GM15510 (cell line): ENCODE results near the gene BRSK2.

Experiments
- POLR2A ChIP-seq: IDR thresholded peaks from 3 replicates; pipeline ENCODE4 v1.6.1; 2011; ENCODE audit warnings: borderline replicate concordance; ENCODE audit not compliant: insufficient read length; ENCODE audit errors: extremely low read depth

BRSK2 gene

GRCh38 chr11:1461826-1462697 lies 72.3 kb downstream of the BRSK2 start:
- TF ChIP-seq POLR2A = no peak

GRCh38 chr11:1462698-1462975 lies 72.9 kb downstream of the BRSK2 start:
- TF ChIP-seq POLR2A = no peak

- TF ChIP-seq POLR2A = no peak
These were observed 73.3 kb downstream of the BRSK2 start for GRCh38 chr11:1463056-1463455.

DNA sequence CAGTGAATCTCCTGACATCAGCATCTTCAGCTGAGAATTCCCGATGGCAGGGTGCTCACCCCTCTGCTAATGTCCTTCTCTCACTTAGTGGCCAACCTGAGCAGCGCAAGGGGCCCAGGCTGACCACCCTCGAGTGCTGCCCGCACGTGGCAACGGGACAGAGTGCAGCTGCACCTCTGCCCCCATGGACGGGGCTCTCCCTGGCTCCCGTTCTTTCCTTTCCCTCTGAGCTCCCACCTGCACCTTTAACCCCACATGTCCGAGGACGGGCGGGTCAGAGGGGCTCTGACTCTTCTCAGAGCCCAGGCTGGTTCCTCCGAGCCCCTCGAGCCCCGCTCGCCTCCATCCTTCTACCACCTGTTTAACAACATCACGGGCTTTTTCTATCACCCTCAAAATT lies 77.0 kb downstream of the BRSK2 start:
- TF ChIP-seq POLR2A = no peak

DNA sequence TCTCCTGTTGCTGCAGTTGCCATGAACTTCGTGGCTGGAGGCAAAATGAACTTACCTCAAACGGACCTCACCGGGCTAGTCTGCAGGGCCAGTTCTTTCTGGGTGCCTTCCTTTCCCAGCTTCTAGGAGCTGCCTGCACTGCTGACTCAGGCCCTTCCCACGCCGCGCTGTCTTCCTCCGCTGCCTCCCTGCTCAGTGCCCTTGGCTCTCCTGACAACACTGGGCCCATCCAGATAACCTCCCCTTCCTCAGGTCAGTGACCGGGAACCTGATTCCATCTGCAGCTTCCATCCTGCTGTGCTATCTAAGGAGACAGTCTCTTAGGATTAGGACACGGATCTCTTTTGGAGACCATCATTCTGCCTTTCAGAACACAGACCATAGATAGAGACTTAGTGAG lies 77.5 kb downstream of the BRSK2 start:
- no peak for TF ChIP-seq POLR2A

DNA sequence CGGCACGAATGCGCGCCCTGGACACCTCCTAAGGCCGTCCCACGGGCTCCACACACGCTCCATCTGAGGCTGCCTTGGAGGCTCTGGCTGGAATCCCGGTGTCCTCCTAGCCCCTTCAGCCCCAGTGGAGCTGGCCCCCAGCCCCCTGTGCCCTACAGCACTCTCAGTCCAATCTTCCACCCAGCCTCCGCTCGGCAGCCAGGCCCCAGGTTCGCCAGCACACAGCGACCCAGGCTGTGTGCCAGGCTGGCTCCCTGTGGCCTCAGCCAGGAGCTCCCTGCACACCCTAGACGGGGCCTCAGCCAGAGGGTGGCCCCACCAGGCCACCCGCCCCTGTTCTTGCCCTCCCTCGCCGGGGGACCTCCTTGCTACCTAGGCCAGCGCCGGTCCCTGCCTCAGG lies 78.3 kb downstream of the BRSK2 start:
- no peak for TF ChIP-seq POLR2A

GRCh38 chr11:1468473-1469066 lies 78.8 kb downstream of the BRSK2 start:
- TF ChIP-seq POLR2A = no peak

DNA sequence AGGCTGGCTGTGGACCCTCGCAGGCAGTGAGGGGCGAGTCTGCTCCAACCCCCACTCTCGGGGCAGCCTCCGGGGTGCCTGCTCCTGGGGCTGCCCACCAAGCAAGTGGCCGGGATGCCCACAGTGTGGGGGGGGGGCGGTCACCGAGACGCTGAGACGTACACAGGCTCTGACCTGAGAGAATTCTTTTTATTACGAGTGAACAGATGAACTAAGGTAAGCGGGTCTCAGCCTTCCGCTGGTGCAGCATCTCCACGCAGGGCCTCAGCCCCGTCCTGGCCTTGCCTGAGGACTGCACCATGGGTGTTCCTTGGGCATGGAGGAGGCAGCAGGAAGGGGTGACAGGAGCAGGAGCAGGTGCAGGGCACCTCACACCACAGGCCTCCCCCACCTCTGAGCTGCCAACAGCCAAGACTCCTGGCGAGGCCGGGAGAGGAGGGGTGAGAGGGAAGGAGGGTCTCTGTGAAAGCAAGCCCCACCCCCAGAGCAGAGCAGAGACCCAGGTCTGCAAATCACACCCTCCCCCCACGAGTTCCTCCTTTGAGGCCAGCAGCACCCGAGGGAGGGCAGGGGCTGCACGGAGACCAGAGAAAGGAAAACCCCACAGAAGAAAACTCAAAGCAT lies 79.7 kb downstream of the BRSK2 start:
- TF ChIP-seq POLR2A = no peak

DNA sequence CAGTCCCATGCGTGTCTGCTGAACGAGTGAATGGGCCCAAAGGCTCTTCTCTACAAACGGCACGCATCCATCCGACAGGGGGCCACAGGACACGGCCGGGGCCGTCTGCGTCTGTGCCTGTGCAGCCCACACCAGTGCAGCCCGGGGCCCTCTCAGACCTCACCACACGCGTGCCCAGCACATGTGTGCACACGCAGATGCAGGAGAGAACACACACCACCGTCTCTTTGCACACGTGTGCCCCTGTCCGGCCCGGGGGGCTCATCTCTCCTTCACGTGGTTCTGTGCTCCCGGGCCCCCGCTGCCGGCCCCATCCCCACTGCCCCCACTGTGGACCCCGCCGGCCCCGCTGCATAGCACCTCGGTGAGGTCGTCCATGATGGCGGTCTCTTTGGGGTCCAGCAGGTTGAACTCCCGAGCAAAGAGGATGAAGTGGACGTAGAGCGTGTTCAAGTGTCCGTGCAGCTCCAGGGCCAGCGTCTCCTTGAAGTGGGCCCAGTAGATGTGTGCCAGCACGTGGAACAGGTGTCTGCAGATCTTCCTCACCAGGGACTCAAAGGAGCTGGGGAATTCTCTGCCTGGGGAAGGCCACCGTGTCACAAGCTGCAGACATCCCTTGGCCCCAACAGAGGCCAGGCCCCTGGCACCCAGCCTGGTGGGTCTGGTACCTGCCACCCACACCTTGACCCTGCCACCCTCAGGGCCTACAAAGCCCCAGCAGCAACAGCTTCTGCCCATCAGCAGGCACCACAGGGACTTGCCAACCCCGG lies 80.4 kb downstream of the BRSK2 start:
- TF ChIP-seq POLR2A = no peak

- TF ChIP-seq POLR2A = no peak
These were observed 81.2 kb downstream of the BRSK2 start for GRCh38 chr11:1470681-1471611.

- TF ChIP-seq POLR2A = no peak
These were observed 82.0 kb downstream of the BRSK2 start for GRCh38 chr11:1471736-1472135.

DNA sequence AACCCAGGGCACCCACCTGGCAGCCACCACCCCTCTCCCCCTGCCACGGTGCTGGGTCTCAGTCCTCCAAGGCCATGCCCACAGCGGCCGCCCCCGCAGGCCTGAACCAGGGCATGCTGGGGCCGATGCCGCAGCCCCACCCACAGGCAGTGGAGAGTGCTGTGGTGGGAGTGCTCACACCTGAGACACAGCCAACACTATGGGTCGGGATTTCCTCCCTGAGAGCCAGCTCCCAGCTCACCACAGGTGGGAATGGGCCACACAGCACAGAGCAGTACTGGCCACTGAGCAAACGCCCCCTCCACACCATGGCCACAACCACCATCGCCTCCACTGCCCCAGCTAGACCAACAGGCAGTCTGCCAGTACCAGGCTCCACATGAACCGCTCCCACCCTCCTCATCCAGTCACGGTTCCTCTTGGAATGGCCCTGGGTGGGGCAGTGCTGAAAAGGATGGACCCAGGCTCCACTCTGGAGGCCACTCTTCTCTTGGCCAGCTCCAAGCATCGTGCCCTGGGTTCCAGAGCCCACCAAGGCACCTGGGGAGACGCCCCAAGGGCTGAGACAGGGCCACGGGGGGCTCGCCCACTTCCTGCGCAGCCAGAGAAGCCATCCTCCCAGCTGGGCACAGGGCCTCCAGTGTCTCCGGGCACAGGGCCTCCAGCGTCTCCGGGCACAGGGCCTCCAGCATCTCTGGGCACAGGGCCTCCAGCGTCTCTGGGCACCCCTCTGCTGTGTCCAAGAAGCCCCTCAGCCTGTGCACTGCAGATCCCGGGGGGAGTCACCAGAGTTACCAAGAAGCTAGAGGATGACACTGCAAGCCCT lies 82.7 kb downstream of the BRSK2 start:
- TF ChIP-seq POLR2A = no peak

DNA sequence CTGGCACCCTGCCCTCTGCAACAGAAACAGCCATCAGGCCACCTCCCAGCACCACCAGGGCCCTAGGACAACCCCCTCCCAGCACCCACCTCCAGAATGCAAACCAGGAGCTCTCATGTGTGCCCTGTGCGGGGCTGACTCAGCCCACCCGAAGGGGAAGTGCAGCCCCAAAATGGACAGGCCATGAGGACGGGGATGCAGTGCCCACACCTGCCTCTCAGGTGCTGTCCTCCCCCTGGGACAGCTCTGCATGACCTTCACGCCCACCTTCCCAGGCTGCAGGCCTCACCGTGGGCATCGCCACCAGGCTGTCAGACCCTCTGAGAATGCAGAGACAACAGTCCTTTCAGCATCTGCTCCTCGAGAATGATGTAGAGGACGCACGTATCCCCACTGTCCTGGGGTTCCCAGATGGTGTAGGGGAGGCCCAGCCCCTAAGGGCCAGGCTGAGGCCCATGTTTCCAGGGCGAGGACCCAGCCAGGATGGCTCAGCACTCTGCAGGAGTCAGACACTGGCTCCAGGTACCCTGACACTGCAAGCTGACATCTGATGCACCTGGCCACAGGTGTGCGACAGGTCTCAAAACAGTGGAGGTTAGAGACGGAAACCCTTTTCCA lies 83.4 kb downstream of the BRSK2 start:
- no peak for TF ChIP-seq POLR2A
